ENCODE data around the gene GAS6. TPM values are rescaled to one million over a fixed set of nuclear protein-coding genes. Genes with fewer than 3 reads are reported as not detected.

GAS6 gene
- total RNA-seq, 1 experiment from 2014 or later: 20.9 TPM

DNA sequence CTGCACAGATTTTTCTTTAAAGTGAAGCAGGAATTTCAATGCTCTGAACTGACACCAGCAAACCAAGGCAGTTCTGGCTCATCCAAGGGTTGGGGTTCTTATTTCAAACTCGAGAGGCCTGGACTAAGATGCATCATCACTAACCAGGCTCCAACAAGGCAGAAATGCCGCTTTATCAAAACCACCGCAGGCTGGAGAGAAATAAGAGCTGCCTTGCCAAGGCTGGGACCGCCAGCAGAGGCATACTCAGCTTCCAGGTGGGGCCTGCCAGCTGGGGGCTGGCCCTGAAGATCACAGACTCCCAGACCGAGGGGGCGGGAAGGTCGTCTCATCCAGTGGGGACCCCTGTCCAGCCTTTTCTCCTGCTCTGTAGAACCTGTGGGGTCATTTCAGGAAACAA is 37.4 kb upstream of the GAS6 start:
- no TSS peak for BruUV-seq (replicated peaks)
- Histone ChIP-seq H3K9me2 (replicated peaks; ENCODE audit: low read length) (no peaks in the 10 kb centered on the region), H3K4me3 (ENCODE audit: low read length) (no peak overlapping the region), H3K9me3 (ENCODE audit: low read length) (no peaks in the 10 kb centered on the region), H3K4me1 (ENCODE audit: insufficient read depth, low read length) (peaks cover 17% of the 10 kb centered on the region), H3K27me3 (ENCODE audit: low read length) (no peaks in the 10 kb centered on the region), H3F3A (ENCODE audit: low read length, unreplicated experiment) (no peaks in the 10 kb centered on the region), H3K4me2 (ENCODE audit: low read length) (no peak overlapping the region), H3K9ac (ENCODE audit: low read length) (no peak overlapping the region), H3K27ac (ENCODE audit: low read length) (no peak overlapping the region), H4K20me1 (ENCODE audit: low read length) (no peaks in the 10 kb centered on the region), H2AFZ (ENCODE audit: low read length) (no peak overlapping the region), H3K36me3 (ENCODE audit: low read depth, low read length) (no peaks in the 10 kb centered on the region), H3K79me2 (ENCODE audit: low read length) (no peaks in the 10 kb centered on the region)
- ATAC-seq (no peak), DNase-seq (no peak)
- TF ChIP-seq EZH2 (IDR thresholded peaks at IDR 0.05; ENCODE audit: low read length, unreplicated experiment): no peak
- no peak for TF ChIP-seq EZH2phosphoT487 (IDR thresholded peaks at IDR 0.05; ENCODE audit: borderline replicate concordance, low read length)
- TF ChIP-seq CTCF (conservative IDR thresholded peaks at IDR 0.05; ENCODE audit: low read depth, low read length): no peak
- ChIA-PET CTCF (no interaction called here), POLR2A (ENCODE audit: unreplicated experiment) (no interaction called here)
- intact Hi-C loops (cut with micrococcal nuclease): no loop called here

DNA sequence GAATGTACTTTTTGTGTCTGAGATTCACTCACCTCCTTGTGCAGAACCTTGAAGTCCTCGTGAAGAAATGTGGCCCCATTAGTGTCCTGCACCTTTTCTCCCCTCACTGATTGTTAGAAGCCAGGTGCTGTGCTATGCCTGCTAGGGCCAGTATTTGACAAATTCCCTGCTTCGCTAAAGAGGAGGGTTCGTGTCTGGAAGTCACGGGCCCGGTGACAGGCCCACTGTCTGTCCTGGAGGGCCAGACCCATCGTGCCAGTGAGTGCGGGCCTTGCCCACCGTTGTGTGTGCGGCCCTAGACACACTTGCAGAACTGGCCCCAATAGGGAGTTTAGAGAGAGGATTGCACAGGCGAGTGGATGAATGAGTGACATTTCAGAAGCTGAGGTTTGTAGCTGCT is 36.8 kb upstream of the GAS6 start:
- ATAC-seq: no peak
- Histone ChIP-seq H3K79me2 (ENCODE audit: low read length) (no peaks in the 10 kb centered on the region), H2AFZ (ENCODE audit: low read length) (no peak overlapping the region), H3K27me3 (ENCODE audit: low read length) (no peaks in the 10 kb centered on the region), H3K4me1 (ENCODE audit: insufficient read depth, low read length) (peaks cover 17% of the 10 kb centered on the region), H3K9ac (ENCODE audit: low read length) (no peak overlapping the region), H3K4me3 (ENCODE audit: low read length) (no peak overlapping the region), H3K36me3 (ENCODE audit: low read depth, low read length) (no peaks in the 10 kb centered on the region), H3K9me3 (ENCODE audit: low read length) (no peaks in the 10 kb centered on the region), H3F3A (ENCODE audit: low read length, unreplicated experiment) (no peaks in the 10 kb centered on the region), H3K27ac (ENCODE audit: low read length) (no peak overlapping the region), H4K20me1 (ENCODE audit: low read length) (no peaks in the 10 kb centered on the region), H3K4me2 (ENCODE audit: low read length) (no peak overlapping the region), H3K9me2 (replicated peaks; ENCODE audit: low read length) (no peaks in the 10 kb centered on the region)
- POLR2A ChIA-PET (ENCODE audit: unreplicated experiment): no interaction called here
- intact Hi-C loops (cut with micrococcal nuclease): no loop called here
- TF ChIP-seq EZH2phosphoT487 (IDR thresholded peaks at IDR 0.05; ENCODE audit: borderline replicate concordance, low read length) (no peak), EZH2 (IDR thresholded peaks at IDR 0.05; ENCODE audit: low read length, unreplicated experiment) (no peak), CTCF (conservative IDR thresholded peaks at IDR 0.05; ENCODE audit: low read depth, low read length) (no peak)
- no peak for DNase-seq
- CTCF ChIA-PET: no interaction called here
- BruUV-seq (replicated peaks): no TSS peak

DNA sequence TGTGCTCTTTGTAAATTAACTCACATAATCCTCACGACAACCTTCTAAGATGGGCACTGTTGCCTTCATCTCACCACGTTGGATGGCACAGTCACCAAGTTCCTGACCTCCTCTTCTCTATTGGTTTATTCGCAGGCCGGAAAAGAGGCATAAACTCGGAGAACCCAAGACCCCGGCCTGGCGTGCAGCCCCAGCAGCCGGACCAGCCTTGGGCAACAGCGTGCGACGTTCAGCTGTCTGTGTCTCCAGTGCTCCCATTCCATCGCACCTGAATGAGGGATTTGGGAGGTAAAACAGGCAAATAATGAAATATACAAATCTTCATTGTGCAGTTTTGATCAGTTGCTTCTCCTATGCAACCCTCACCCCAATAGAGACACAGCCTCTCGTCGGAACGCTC is 34.5 kb upstream of the GAS6 start:
- Histone ChIP-seq H3K27ac (ENCODE audit: low read length) (no peak overlapping the region), H3K4me2 (ENCODE audit: low read length) (no peak overlapping the region), H3K4me3 (ENCODE audit: low read length) (no peak overlapping the region), H3K9ac (ENCODE audit: low read length) (no peak overlapping the region), H2AFZ (ENCODE audit: low read length) (no peak overlapping the region), H3K27me3 (ENCODE audit: low read length) (no peaks in the 10 kb centered on the region), H3F3A (ENCODE audit: low read length, unreplicated experiment) (no peaks in the 10 kb centered on the region), H3K79me2 (ENCODE audit: low read length) (no peaks in the 10 kb centered on the region), H3K9me3 (ENCODE audit: low read length) (no peaks in the 10 kb centered on the region), H3K4me1 (ENCODE audit: insufficient read depth, low read length) (peaks cover 17% of the 10 kb centered on the region), H3K36me3 (ENCODE audit: low read depth, low read length) (no peaks in the 10 kb centered on the region), H4K20me1 (ENCODE audit: low read length) (no peaks in the 10 kb centered on the region), H3K9me2 (replicated peaks; ENCODE audit: low read length) (no peaks in the 10 kb centered on the region)
- ATAC-seq (no peak), DNase-seq (no peak)
- BruUV-seq (replicated peaks): no TSS peak
- CTCF ChIA-PET: no interaction called here
- TF ChIP-seq EZH2 (IDR thresholded peaks at IDR 0.05; ENCODE audit: low read length, unreplicated experiment) (no peak), CTCF (conservative IDR thresholded peaks at IDR 0.05; ENCODE audit: low read depth, low read length) (no peak), EZH2phosphoT487 (IDR thresholded peaks at IDR 0.05; ENCODE audit: borderline replicate concordance, low read length) (no peak)
- intact Hi-C loops (cut with micrococcal nuclease): loop anchor here (5.0 kb wide), 1 partner anchor 36 kb away; the partner anchor contains the start of gene GAS6
- POLR2A ChIA-PET (ENCODE audit: unreplicated experiment): no interaction called here
